ENCODE measurements around the gene PDAP1.
A peak's percentile ranks its signal among the peaks of the same experiment; 100 is the strongest.

GRCh38 chr7:99392659-99393354 is 15.6 kb downstream of the PDAP1 start:
- TF ChIP-seq CTCF (IDR thresholded peaks at IDR 0.05 in 2 of 3, conservative IDR thresholded peaks at IDR 0.05 in 1 of 3; ENCODE audit: control insufficient read depth in 2 of 3, extremely low read depth in 1 of 3, insufficient read depth in 1 of 3, low read depth in 3 of 3, low read length in 3 of 3) (no peak), ZNF622 (IDR thresholded peaks at IDR 0.05) (no peak), EZH2 (IDR thresholded peaks at IDR 0.05; ENCODE audit: borderline replicate concordance, control insufficient read depth, low read depth, low read length) (no peak), JUND (IDR thresholded peaks at IDR 0.05; ENCODE audit: low read depth, low read length) (no peak), TAF1 (IDR thresholded peaks at IDR 0.05; ENCODE audit: borderline replicate concordance, low read depth, low read length) (no peak), POLR2A (IDR thresholded peaks at IDR 0.05; ENCODE audit: low read depth, low read length) (peak; percentile 3; the same call in 1 of the 2 replicates), ZBTB4 (CRISPR knock-in tag; IDR thresholded peaks at IDR 0.05) (no peak), ASH2L (IDR thresholded peaks at IDR 0.05; ENCODE audit: borderline replicate concordance, low read depth) (no peak)
